Hepatocyte (in vitro differentiated cells): Measurements from ENCODE around the gene FAM171A2.

Source experiments
- CTCF ChIP-seq: fragments of 200-600 bp; sonication (generic); IDR thresholded peaks from 2 replicates; pipeline ENCODE4 v1.5.1; 2016; ENCODE audit warnings: antibody characterized with exemption, mild to moderate bottlenecking; ENCODE audit not compliant: poor library complexity
- EZH2 ChIP-seq: fragments of 200-600 bp; sonication (generic); IDR thresholded peaks from 2 replicates; pipeline ENCODE4 v1.6.1; 2016; ENCODE audit warnings: antibody characterized with exemption, mild to moderate bottlenecking, borderline replicate concordance

GRCh38 chr17:44307387-44308186, 56.1 kb downstream of the FAM171A2 start:
- TF ChIP-seq CTCF (no peak), EZH2 (no peak)
